ENCODE measurements around the gene CYP24A1. TPM values are rescaled to one million over a fixed set of nuclear protein-coding genes. Genes with fewer than 3 reads are reported as not detected.
A peak's percentile ranks its signal among the peaks of the same experiment; 100 is the strongest.

CYP24A1 gene
- polyA plus RNA-seq, 1 of the 3 experiments (the other 2 are of a cell fraction) = 8.8 TPM

DNA sequence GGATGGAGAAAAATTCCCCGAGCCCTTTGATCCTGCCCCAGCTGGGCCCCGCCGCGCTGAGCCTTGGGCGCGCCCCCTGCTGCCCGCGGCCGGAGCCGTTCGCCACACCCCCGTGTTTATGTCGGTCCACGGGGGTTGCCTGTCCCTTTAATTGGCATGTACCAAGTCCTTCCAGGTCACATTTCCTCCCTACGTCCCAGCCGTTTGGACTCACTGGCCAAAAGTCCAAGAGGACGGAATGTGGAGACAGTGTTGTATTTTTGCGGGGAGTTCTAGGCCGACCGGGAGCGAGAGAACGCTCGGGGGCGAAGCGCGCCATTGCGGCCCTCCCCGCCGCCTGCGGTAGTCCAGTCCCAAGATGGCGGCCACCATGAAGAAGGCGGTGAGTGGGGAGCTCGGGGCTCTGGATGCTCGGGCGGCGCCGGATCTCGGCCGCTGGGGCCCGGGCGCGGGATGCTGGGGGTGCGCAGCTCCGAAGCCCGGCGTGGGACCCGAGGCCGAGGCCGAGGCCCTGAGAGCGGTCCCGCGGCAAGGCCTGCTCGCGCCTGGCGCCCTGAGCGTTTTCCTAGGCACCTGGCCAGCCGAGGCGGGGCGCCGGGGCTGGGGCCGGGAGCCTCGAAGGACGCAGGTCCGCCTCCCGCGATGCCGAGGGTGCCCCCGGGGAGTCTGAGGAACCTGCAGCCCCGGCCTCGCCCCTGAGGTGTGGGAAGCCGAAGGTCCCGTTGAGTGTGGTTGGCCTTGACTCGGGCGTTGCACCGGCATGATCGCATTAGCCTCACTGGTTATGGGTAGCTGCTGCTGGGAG lies 34.2 kb upstream of the CYP24A1 start, which contains the start of gene PFDN4:
PFDN4 (plus strand) TSS at position 345 of the 805 bp plus-strand sequence; CDS start at position 359, 14 bp downstream.
- Histone ChIP-seq H4K20me1 (ENCODE audit: insufficient read depth) (no peaks in the 10 kb centered on the region; the same call in none of the 2 replicates), H3K4me2 (peak within 1 kb of the TSS; percentile 88), H3K79me2 (ENCODE audit: insufficient read depth) (peaks cover 50% of the 10 kb centered on the region), H3K9ac (peak within 1 kb of the TSS; percentile 97), H3K27ac (ENCODE audit: low read depth in 2 of 2, low read length in 1 of 2) (peak within 1 kb of the TSS; percentile 88 to 98), H3F3A (replicated peaks; ENCODE audit: insufficient read depth) (peaks cover 2% of the 10 kb centered on the region), H3K4me3 (ENCODE audit: low read depth in 2 of 2, low read length in 1 of 2) (peak within 1 kb of the TSS; percentile 88 to 97), H3K9me3 (no peaks in the 10 kb centered on the region), H3K27me3 (ENCODE audit: insufficient read depth) (no peaks in the 10 kb centered on the region), H3K4me1 (ENCODE audit: control insufficient read depth in 1 of 2, insufficient read depth in 2 of 2, low read depth in 1 of 2, low read length in 1 of 2) (peaks cover 5 to 9% of the 10 kb centered on the region in 2 experiments; a peak in 2 of 4 replicates), H2AFZ (ENCODE audit: low read depth) (peak within 1 kb of the TSS; percentile 86), H3K36me3 (replicated peaks in 1 of 2; ENCODE audit: control insufficient read depth in 1 of 2, insufficient read depth in 2 of 2, low read length in 1 of 2) (peaks cover 0 to 9% of the 10 kb centered on the region in 2 experiments), H3K9me2 (no peaks in the 10 kb centered on the region)
- TF ChIP-seq RCOR1 (IDR thresholded peaks at IDR 0.05; ENCODE audit: low read length) (peak; percentile 37; the same call in 1 of the 2 replicates), CHD2 (IDR thresholded peaks at IDR 0.05; ENCODE audit: low read length, partially characterized antibody) (peak; percentile 35), FOSL2 (IDR thresholded peaks at IDR 0.05; ENCODE audit: borderline replicate concordance, low read depth) (no peak), ELF1 (IDR thresholded peaks at IDR 0.05) (no peak), POLR2AphosphoS5 (IDR thresholded peaks at IDR 0.05; ENCODE audit: low read depth, low read length) (peak; percentile 34; the same call in 1 of the 2 replicates), MAX (IDR thresholded peaks at IDR 0.05; ENCODE audit: low read depth) (peak; percentile 95), GABPA (IDR thresholded peaks at IDR 0.05; ENCODE audit: low read depth) (peak; percentile 24; the same call in 1 of the 2 replicates), SMC3 (IDR thresholded peaks at IDR 0.05; ENCODE audit: low read depth, low read length) (peak; percentile 45; the same call in 1 of the 2 replicates), RAD21 (IDR thresholded peaks at IDR 0.05; ENCODE audit: low read length) (peak; percentile 35), EP300 (IDR thresholded peaks at IDR 0.05; ENCODE audit: borderline replicate concordance in 1 of 2, low read depth in 1 of 2, low read length in 1 of 2) (peak in 1 of 2 experiments; percentile 76; a peak in 1 of 4 replicates), YY1 (IDR thresholded peaks at IDR 0.05; ENCODE audit: low read depth) (peak; percentile 94), TCF12 (IDR thresholded peaks at IDR 0.05) (peak; percentile 27; the same call in 1 of the 2 replicates), USF1 (IDR thresholded peaks at IDR 0.05; ENCODE audit: borderline replicate concordance, low read depth) (no peak), NRF1 (IDR thresholded peaks at IDR 0.05; ENCODE audit: low read depth, low read length) (no peak), NFIC (IDR thresholded peaks at IDR 0.05; ENCODE audit: borderline replicate concordance) (peak; percentile 20), MEF2A (IDR thresholded peaks at IDR 0.05; ENCODE audit: borderline replicate concordance, low read depth) (no peak; the same call in 1 of the 2 replicates), SIN3A (IDR thresholded peaks at IDR 0.05; ENCODE audit: borderline replicate concordance, low read depth, low read length) (peak; percentile 33; the same call in 1 of the 2 replicates), TAF1 (IDR thresholded peaks at IDR 0.05; ENCODE audit: borderline replicate concordance, low read depth, low read length) (peak; percentile 85)
- TF ChIP-seq, protein P1, sequence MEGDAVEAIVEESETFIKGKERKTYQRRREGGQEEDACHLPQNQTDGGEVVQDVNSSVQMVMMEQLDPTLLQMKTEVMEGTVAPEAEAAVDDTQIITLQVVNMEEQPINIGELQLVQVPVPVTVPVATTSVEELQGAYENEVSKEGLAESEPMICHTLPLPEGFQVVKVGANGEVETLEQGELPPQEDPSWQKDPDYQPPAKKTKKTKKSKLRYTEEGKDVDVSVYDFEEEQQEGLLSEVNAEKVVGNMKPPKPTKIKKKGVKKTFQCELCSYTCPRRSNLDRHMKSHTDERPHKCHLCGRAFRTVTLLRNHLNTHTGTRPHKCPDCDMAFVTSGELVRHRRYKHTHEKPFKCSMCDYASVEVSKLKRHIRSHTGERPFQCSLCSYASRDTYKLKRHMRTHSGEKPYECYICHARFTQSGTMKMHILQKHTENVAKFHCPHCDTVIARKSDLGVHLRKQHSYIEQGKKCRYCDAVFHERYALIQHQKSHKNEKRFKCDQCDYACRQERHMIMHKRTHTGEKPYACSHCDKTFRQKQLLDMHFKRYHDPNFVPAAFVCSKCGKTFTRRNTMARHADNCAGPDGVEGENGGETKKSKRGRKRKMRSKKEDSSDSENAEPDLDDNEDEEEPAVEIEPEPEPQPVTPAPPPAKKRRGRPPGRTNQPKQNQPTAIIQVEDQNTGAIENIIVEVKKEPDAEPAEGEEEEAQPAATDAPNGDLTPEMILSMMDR (IDR thresholded peaks at IDR 0.05) = peak; percentile 83
- under 1% methylated on average over 24 of the region's 76 CpGs for WGBS (ENCODE audit: low lambda C conversion rate)
- peak; percentile 98 for DNase-seq
- CTCF ChIA-PET = interaction anchor here (0.6 to 19.4 kb wide), 37 partner anchors 8 to 1970 kb away, joined by 3 to 499 read pairs (median 3); no protein-coding TSS in a partner anchor
- POLR2A ChIA-PET = interaction anchor here (0.6 to 1.0 kb wide), 3 partner anchors 9 to 104 kb away, joined by 3 read pairs; no protein-coding TSS in a partner anchor

Measured in SK-N-SH (cell line).